ENCODE results near the gene SLC24A1.

SLC24A1 gene

GRCh38 chr15:65653801-65654521 lies 32.2 kb downstream of the SLC24A1 start:
- no peak for DNase-seq

- DNase-seq, result no peak
These were observed 33.3 kb downstream of the SLC24A1 start for GRCh38 chr15:65655026-65655425.

- DNase-seq, result no peak
These were observed 33.7 kb downstream of the SLC24A1 start for GRCh38 chr15:65655457-65655856.

- DNase-seq, result no peak
These were observed 37.8 kb downstream of the SLC24A1 start for GRCh38 chr15:65659502-65660052.

- DNase-seq, result no peak
These were observed 39.2 kb downstream of the SLC24A1 start for GRCh38 chr15:65660927-65661326.

- DNase-seq, result no peak
These were observed 41.8 kb downstream of the SLC24A1 start for GRCh38 chr15:65663521-65663920.

- DNase-seq, result no peak
These were observed 44.5 kb downstream of the SLC24A1 start for GRCh38 chr15:65666257-65666656.

GRCh38 chr15:65675551-65675950 lies 53.8 kb downstream of the SLC24A1 start:
- no peak for DNase-seq

- DNase-seq, result no peak
These were observed 54.4 kb downstream of the SLC24A1 start for GRCh38 chr15:65676123-65676522.

- DNase-seq, result no peak
These were observed 58.8 kb downstream of the SLC24A1 start for GRCh38 chr15:65680544-65680943.

GRCh38 chr15:65682404-65682911 lies 60.7 kb downstream of the SLC24A1 start:
- DNase-seq, result no peak

GRCh38 chr15:65688462-65688861 lies 66.7 kb downstream of the SLC24A1 start:
- DNase-seq, result no peak

GRCh38 chr15:65690173-65690572 lies 68.4 kb downstream of the SLC24A1 start:
- DNase-seq, result no peak

GRCh38 chr15:65690778-65691177 lies 69.0 kb downstream of the SLC24A1 start:
- DNase-seq, result no peak

- DNase-seq, result no peak
These were observed 73.3 kb downstream of the SLC24A1 start for GRCh38 chr15:65695081-65695480.
